ENCODE results near the gene AMIGO3. TPM values are rescaled to one million over a fixed set of nuclear protein-coding genes. Genes with fewer than 3 reads are reported as not detected.

The AMIGO3 gene
- total and polyA plus RNA-seq, 10 of the 15 experiments (the other 5 are each of a cell fraction or from before 2014, with no cell fraction given): 0.07 to 1.3 (median 0.44) TPM; not detected in 3

- ATAC-seq (no peak), DNase-seq (ENCODE audit: low read depth, low spot score) (no peak), FAIRE-seq (no peak)
- H3K9ac ChIP-seq (ENCODE audit: control insufficient read depth, insufficient read depth, low read length): no peak overlapping the region
- no peaks in the 10 kb centered on the region for H3K9me3 ChIP-seq (replicated peaks; ENCODE audit: control insufficient read depth, insufficient read depth, low read length)
- ChIA-PET CTCF (no interaction called here), POLR2A (no interaction called here), SMC1A (ENCODE audit: uncharacterized antibody, unreplicated experiment) (no interaction called here), RAD21 (ENCODE audit: unreplicated experiment) (no interaction called here)
- 82% methylated on average over 16 of the region's 16 CpGs for WGBS (ENCODE audit: insufficient coverage, insufficient replicate concordance, low lambda C conversion rate, missing lambda C conversion rate)
- no peak overlapping the region for H2AFZ ChIP-seq (ENCODE audit: control insufficient read depth, low read depth, low read length)
- no peaks in the 10 kb centered on the region for H3K4me1 ChIP-seq (ENCODE audit: control insufficient read depth, insufficient read depth, low read length)
- no TSS peak for BruUV-seq (replicated peaks)
- intact Hi-C loops (cut with micrococcal nuclease; ENCODE audit: unreplicated experiment): no loop called here
- TF ChIP-seq SIN3A (IDR thresholded peaks at IDR 0.05; ENCODE audit: low read depth, low read length) (no peak), SMAD1 (IDR thresholded peaks at IDR 0.05; ENCODE audit: low read depth, partially characterized antibody) (no peak), POLR2AphosphoS5 (IDR thresholded peaks at IDR 0.05; ENCODE audit: low read length) (no peak), CREM (IDR thresholded peaks at IDR 0.05; ENCODE audit: low read depth) (no peak), SMAD5 (IDR thresholded peaks at IDR 0.05; ENCODE audit: low read depth) (no peak), CHD4 (IDR thresholded peaks at IDR 0.05) (no peak), CBFB (IDR thresholded peaks at IDR 0.05; ENCODE audit: low read depth) (no peak), ZNF384 (IDR thresholded peaks at IDR 0.05; ENCODE audit: borderline replicate concordance, low read depth, low read length) (no peak), MLLT1 (IDR thresholded peaks at IDR 0.05) (no peak), MYB (IDR thresholded peaks at IDR 0.05; ENCODE audit: borderline replicate concordance, low read depth, low read length) (no peak), CTCF (IDR thresholded peaks at IDR 0.05 in 2 of 3, conservative IDR thresholded peaks at IDR 0.05 in 1 of 3; ENCODE audit: control insufficient read depth in 2 of 3, extremely low read depth in 1 of 3, insufficient read depth in 1 of 3, low read depth in 3 of 3, low read length in 3 of 3) (no peak), PML (IDR thresholded peaks at IDR 0.05; ENCODE audit: low read length) (no peak), MXI1 (IDR thresholded peaks at IDR 0.05; ENCODE audit: low read depth, low read length) (no peak), NFXL1 (IDR thresholded peaks at IDR 0.05; ENCODE audit: borderline replicate concordance) (no peak), JUND (IDR thresholded peaks at IDR 0.05; ENCODE audit: low read depth, low read length) (no peak), RAD51 (IDR thresholded peaks at IDR 0.05) (no peak), CREB1 (IDR thresholded peaks at IDR 0.05; ENCODE audit: low read depth) (no peak), STAT1 (conservative IDR thresholded peaks at IDR 0.05) (no peak), NFYB (IDR thresholded peaks at IDR 0.05; ENCODE audit: insufficient read depth, low read depth, low read length) (no peak), NKRF (conservative IDR thresholded peaks at IDR 0.05) (no peak)
- no peak overlapping the region for H3K4me2 ChIP-seq (ENCODE audit: control insufficient read depth, insufficient read depth)
- H3K36me3 ChIP-seq (ENCODE audit: control insufficient read depth in 2 of 2, insufficient read depth in 2 of 2, low read length in 1 of 2): peaks cover 0 to 5% of the 10 kb centered on the region in 2 experiments; a peak in 3 of 4 replicates
- H3K27me3 ChIP-seq (replicated peaks in 1 of 2; ENCODE audit: control insufficient read depth in 2 of 2, insufficient read depth in 2 of 2, low read length in 1 of 2): no peaks in the 10 kb centered on the region
- H3K27ac ChIP-seq (ENCODE audit: control insufficient read depth, insufficient read depth): no peak overlapping the region
- in situ Hi-C loops (cut with MboI): no loop called here
- no peaks in the 10 kb centered on the region for H4K20me1 ChIP-seq (ENCODE audit: control insufficient read depth, insufficient read depth)
- H3K79me2 ChIP-seq (ENCODE audit: control insufficient read depth, insufficient read depth, low read length): no peaks in the 10 kb centered on the region
- no peak overlapping the region for H3K4me3 ChIP-seq
These were observed 20.1 kb downstream of the AMIGO3 start for GRCh38 chr3:49699281-49699979.

Data from GM12878 (cell line).